Measurements from ENCODE around the gene MT1M.
A peak's percentile ranks its signal among the peaks of the same experiment; 100 is the strongest.
"Not testable (repeated sequence)": the region's sequence is repeated elsewhere in the genome, so short reads cannot be mapped to it uniquely, and the experiment has no call there.

Gene MT1M

GRCh38 chr16:56664506-56664905 lies 32.0 kb downstream of the MT1M start:
- H3K9me3 Mint-ChIP-seq = no peaks in the 10 kb centered on the region
- no peak overlapping the region for H3K4me3 Mint-ChIP-seq
- H3K27ac Mint-ChIP-seq = no peak overlapping the region
- peaks cover 43% of the 10 kb centered on the region for H3K27me3 Mint-ChIP-seq
- H3K4me1 Mint-ChIP-seq = peaks cover 24% of the 10 kb centered on the region
- ATAC-seq (ENCODE audit: low read depth) = no peak
- H3K36me3 Mint-ChIP-seq = peaks cover 2% of the 10 kb centered on the region
- DNase-seq (ENCODE audit: low spot score in 2 of 2) = no peak

- H3K27me3 Mint-ChIP-seq = peaks cover 46% of the 10 kb centered on the region
These were observed 33.1 kb downstream of the MT1M start for GRCh38 chr16:56665286-56666261.

GRCh38 chr16:56667581-56668571 lies 35.4 kb downstream of the MT1M start, which contains the start of gene MT1G:
TSS of gene MT1G (minus strand) at chr16:56668065. CDS start at chr16:56667993, 72 bp downstream.
- DNase-seq (ENCODE audit: low spot score in 2 of 2) (no peak), ATAC-seq (ENCODE audit: low read depth) (no peak)
- Mint-ChIP-seq H3K9me3 (no peaks in the 10 kb centered on the region), H3K4me1 (peaks cover 20% of the 10 kb centered on the region), H3K36me3 (peaks cover 2% of the 10 kb centered on the region), H3K4me3 (no peak within 1 kb of the TSS), H3K27me3 (peaks cover 40% of the 10 kb centered on the region), H3K27ac (no peak within 1 kb of the TSS)

More at GRCh38 chr16:56665286-56666261, 33.1 kb downstream of the MT1M start:
- H3K9me3 Mint-ChIP-seq; H3K27ac Mint-ChIP-seq; ATAC-seq (ENCODE audit: low read depth); H3K4me3 Mint-ChIP-seq; H3K36me3 Mint-ChIP-seq; DNase-seq (ENCODE audit: low spot score in 2 of 2): not testable (repeated sequence)
- peaks cover 26% of the 10 kb centered on the region for H3K4me1 Mint-ChIP-seq

GRCh38 chr16:56669005-56669839 lies 36.8 kb downstream of the MT1M start, which contains the start of gene MT1H:
TSS of gene MT1H (plus strand) at chr16:56669814. CDS start at chr16:56669885, 71 bp downstream.
- ATAC-seq (ENCODE audit: low read depth) (peak; percentile 42), DNase-seq (ENCODE audit: low spot score in 2 of 2) (no peak)
- no peaks in the 10 kb centered on the region for H3K36me3 Mint-ChIP-seq
- no peak within 1 kb of the TSS for H3K27ac Mint-ChIP-seq
- peak within 1 kb of the TSS; percentile 8 for H3K4me3 Mint-ChIP-seq
- H3K9me3 Mint-ChIP-seq = no peaks in the 10 kb centered on the region
- H3K27me3 Mint-ChIP-seq = peaks cover 37% of the 10 kb centered on the region
- H3K4me1 Mint-ChIP-seq = peaks cover 15% of the 10 kb centered on the region

GRCh38 chr16:56669840-56670619 lies 37.6 kb downstream of the MT1M start:
- Mint-ChIP-seq H3K4me3 (peak overlapping the region; percentile 8), H3K9me3 (no peaks in the 10 kb centered on the region), H3K27me3 (peaks cover 37% of the 10 kb centered on the region), H3K4me1 (peaks cover 15% of the 10 kb centered on the region), H3K36me3 (no peaks in the 10 kb centered on the region), H3K27ac (no peak overlapping the region)
- DNase-seq (ENCODE audit: low spot score in 2 of 2) (no peak), ATAC-seq (ENCODE audit: low read depth) (peak; percentile 6)

- Mint-ChIP-seq H3K4me3 (no peak overlapping the region), H3K4me1 (peaks cover 19% of the 10 kb centered on the region), H3K9me3 (no peaks in the 10 kb centered on the region), H3K36me3 (no peaks in the 10 kb centered on the region), H3K27me3 (peaks cover 36% of the 10 kb centered on the region), H3K27ac (no peak overlapping the region)
- ATAC-seq (ENCODE audit: low read depth) (no peak), DNase-seq (ENCODE audit: low spot score in 2 of 2) (no peak)
These were observed 38.1 kb downstream of the MT1M start for GRCh38 chr16:56670620-56670934.

GRCh38 chr16:56671691-56672090 lies 39.2 kb downstream of the MT1M start:
- not testable (repeated sequence) for H3K4me3 Mint-ChIP-seq; ATAC-seq (ENCODE audit: low read depth); H3K36me3 Mint-ChIP-seq; DNase-seq (ENCODE audit: low spot score in 2 of 2); H3K9me3 Mint-ChIP-seq; H3K27ac Mint-ChIP-seq
- Mint-ChIP-seq H3K27me3 (peaks cover 39% of the 10 kb centered on the region), H3K4me1 (peaks cover 21% of the 10 kb centered on the region)

- ATAC-seq (ENCODE audit: low read depth); DNase-seq (ENCODE audit: low spot score in 2 of 2); H3K27ac Mint-ChIP-seq; H3K36me3 Mint-ChIP-seq; H3K9me3 Mint-ChIP-seq; H3K4me3 Mint-ChIP-seq: not testable (repeated sequence)
- H3K4me1 Mint-ChIP-seq = peaks cover 21% of the 10 kb centered on the region
- peaks cover 39% of the 10 kb centered on the region for H3K27me3 Mint-ChIP-seq
These were observed 39.7 kb downstream of the MT1M start for GRCh38 chr16:56672171-56672570.

- H3K9me3 Mint-ChIP-seq = no peaks in the 10 kb centered on the region
- ATAC-seq (ENCODE audit: low read depth) (no peak), DNase-seq (ENCODE audit: low spot score in 2 of 2) (no peak)
- H3K27me3 Mint-ChIP-seq = peaks cover 39% of the 10 kb centered on the region
- no peak overlapping the region for H3K27ac Mint-ChIP-seq
- peaks cover 19% of the 10 kb centered on the region for H3K4me1 Mint-ChIP-seq
- no peak overlapping the region for H3K4me3 Mint-ChIP-seq
- H3K36me3 Mint-ChIP-seq = no peaks in the 10 kb centered on the region
These were observed 40.5 kb downstream of the MT1M start for GRCh38 chr16:56672761-56673536.

GRCh38 chr16:56673921-56674320 lies 41.5 kb downstream of the MT1M start:
- H3K27me3 Mint-ChIP-seq = peaks cover 32% of the 10 kb centered on the region
- no peaks in the 10 kb centered on the region for H3K9me3 Mint-ChIP-seq
- no peaks in the 10 kb centered on the region for H3K36me3 Mint-ChIP-seq
- DNase-seq (ENCODE audit: low spot score in 2 of 2) = no peak
- ATAC-seq (ENCODE audit: low read depth) = peak; percentile 64
- peaks cover 12% of the 10 kb centered on the region for H3K4me1 Mint-ChIP-seq
- H3K4me3 Mint-ChIP-seq = no peak overlapping the region
- no peak overlapping the region for H3K27ac Mint-ChIP-seq

- not testable (repeated sequence) for H3K4me3 Mint-ChIP-seq; H3K27ac Mint-ChIP-seq; H3K36me3 Mint-ChIP-seq; ATAC-seq (ENCODE audit: low read depth); DNase-seq (ENCODE audit: low spot score in 2 of 2); H3K9me3 Mint-ChIP-seq; H3K4me1 Mint-ChIP-seq
- peaks cover 28% of the 10 kb centered on the region for H3K27me3 Mint-ChIP-seq
These were observed 42.1 kb downstream of the MT1M start for GRCh38 chr16:56674570-56674969.

GRCh38 chr16:56675685-56676210 lies 43.3 kb downstream of the MT1M start:
- Mint-ChIP-seq H3K4me3 (peak overlapping the region; percentile 55), H3K27me3 (peaks cover 25% of the 10 kb centered on the region), H3K27ac (peak overlapping the region; percentile 28), H3K9me3 (no peaks in the 10 kb centered on the region), H3K36me3 (no peaks in the 10 kb centered on the region), H3K4me1 (peaks cover 6% of the 10 kb centered on the region)
- DNase-seq (ENCODE audit: low spot score in 2 of 2) = no peak
- ATAC-seq (ENCODE audit: low read depth) = peak; percentile 57

Measured in memory B cell (primary cell).